Measurements from ENCODE around the gene HAPSTR1. TPM values are rescaled to one million over a fixed set of nuclear protein-coding genes. Genes with fewer than 3 reads are reported as not detected.

The HAPSTR1 gene
- total RNA-seq, 4 donors from 2014 or later: 39.1 to 53.1 (median 47.1) TPM

- TF ChIP-seq CTCF (IDR thresholded peaks at IDR 0.05): no peak
- TF ChIP-seq POLR2A (IDR thresholded peaks at IDR 0.05): no peak
- intact Hi-C loops (cut with DNase I; ENCODE audit: low total_unique reads): no loop called here
- no peak for DNase-seq (ENCODE audit: low spot score in 2 of 2)
- no peak overlapping the region for H3K4me3 ChIP-seq (ENCODE audit: low read depth, poor library complexity, severe bottlenecking)
- WGBS, 2 donors: 73 to 95% methylated on average over 2 of the region's 2 CpGs
Measured at GRCh38 chr16:9122969-9123368, 31.5 kb downstream of the HAPSTR1 start.

- H3K4me3 ChIP-seq (ENCODE audit: low read depth, poor library complexity, severe bottlenecking): no peak overlapping the region
- WGBS, 2 donors: 92 to 93% methylated on average over 7 of the region's 7 CpGs
- intact Hi-C loops (cut with DNase I; ENCODE audit: low total_unique reads): no loop called here
- DNase-seq (ENCODE audit: low spot score in 2 of 2): peak in 1 of 2 donors; percentile 76
- no peak for TF ChIP-seq POLR2A (IDR thresholded peaks at IDR 0.05)
- TF ChIP-seq CTCF (IDR thresholded peaks at IDR 0.05): no peak
Measured at GRCh38 chr16:9123401-9123800, 32.0 kb downstream of the HAPSTR1 start.

- TF ChIP-seq POLR2A (IDR thresholded peaks at IDR 0.05) (no peak), CTCF (IDR thresholded peaks at IDR 0.05) (no peak)
- intact Hi-C loops (cut with DNase I; ENCODE audit: low total_unique reads): no loop called here
- no peak overlapping the region for H3K4me3 ChIP-seq (ENCODE audit: low read depth, poor library complexity, severe bottlenecking)
- WGBS, 2 donors: 36 to 64% methylated on average over 4 to 5 of the region's 5 CpGs
- peak; percentile 59 to 89 for DNase-seq (ENCODE audit: low spot score in 2 of 2)
Measured at GRCh38 chr16:9123871-9124270, 32.4 kb downstream of the HAPSTR1 start.

- no peak overlapping the region for H3K4me3 ChIP-seq (ENCODE audit: low read depth, poor library complexity, severe bottlenecking)
- intact Hi-C loops (cut with DNase I; ENCODE audit: low total_unique reads): no loop called here
- TF ChIP-seq CTCF (IDR thresholded peaks at IDR 0.05) (no peak), POLR2A (IDR thresholded peaks at IDR 0.05) (no peak)
- 89 to 93% methylated on average over 7 of the region's 7 CpGs for WGBS, 2 donors
- DNase-seq (ENCODE audit: low spot score in 2 of 2): peak in 1 of 2 donors; percentile 45
Measured at GRCh38 chr16:9124444-9124843, 33.0 kb downstream of the HAPSTR1 start.

- peak in 1 of 2 donors; percentile 64 for DNase-seq (ENCODE audit: low spot score in 2 of 2)
- intact Hi-C loops (cut with DNase I; ENCODE audit: low total_unique reads): no loop called here
- no peak overlapping the region for H3K4me3 ChIP-seq (ENCODE audit: low read depth, poor library complexity, severe bottlenecking)
- TF ChIP-seq POLR2A (IDR thresholded peaks at IDR 0.05): no peak
- no peak for TF ChIP-seq CTCF (IDR thresholded peaks at IDR 0.05)
- WGBS, 2 donors: 61 to 63% methylated on average over 12 of the region's 12 CpGs
Measured at GRCh38 chr16:9124908-9125584, 33.6 kb downstream of the HAPSTR1 start.
